Measurements from ENCODE around the gene RHEBL1.

Gene RHEBL1, protein sequence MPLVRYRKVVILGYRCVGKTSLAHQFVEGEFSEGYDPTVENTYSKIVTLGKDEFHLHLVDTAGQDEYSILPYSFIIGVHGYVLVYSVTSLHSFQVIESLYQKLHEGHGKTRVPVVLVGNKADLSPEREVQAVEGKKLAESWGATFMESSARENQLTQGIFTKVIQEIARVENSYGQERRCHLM

DNA sequence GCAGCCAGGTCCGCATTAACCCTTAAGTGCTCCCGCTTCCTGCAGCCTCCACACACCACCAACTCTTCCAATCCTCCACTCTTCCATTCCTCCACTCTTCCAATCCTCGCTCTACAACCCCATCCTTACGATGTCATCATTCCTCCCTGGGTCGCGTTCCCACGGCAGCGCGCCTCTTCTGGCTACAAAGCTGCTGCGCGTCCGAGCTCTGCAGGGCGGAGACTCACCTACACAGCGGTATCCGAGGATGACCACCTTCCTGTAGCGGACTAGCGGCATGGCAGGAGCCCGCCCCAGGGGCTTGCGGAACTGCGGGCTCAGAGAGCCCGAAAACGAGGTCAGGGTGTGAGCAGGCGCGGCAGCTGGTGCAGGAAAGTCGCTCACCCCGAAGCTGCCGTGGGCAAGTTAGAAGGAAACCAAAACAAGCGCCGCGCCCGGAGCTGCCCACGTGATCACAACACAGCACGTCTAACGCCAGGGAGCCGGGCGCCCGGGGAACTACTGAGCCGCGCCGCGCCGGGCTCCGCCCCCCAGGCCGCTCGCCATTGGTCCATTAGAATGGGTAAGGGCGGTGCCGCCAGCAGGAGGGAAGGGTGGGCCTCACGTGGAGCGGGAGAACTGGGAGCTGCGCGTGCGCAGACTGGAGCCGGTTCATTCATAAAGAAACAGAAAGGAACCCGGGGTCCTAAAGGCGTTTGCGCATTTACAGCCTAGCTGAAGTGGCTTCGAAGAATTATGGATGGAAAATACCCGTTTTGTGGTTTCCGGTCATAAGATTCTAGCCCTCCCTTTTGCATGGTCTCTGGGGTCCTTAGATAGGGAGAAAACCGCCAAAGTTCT lies at the start of gene RHEBL1:
Gene RHEBL1, minus strand, starts transcription at position 473 of the 840 bp plus-strand sequence. Its CDS starts 194 bp downstream, at position 279.
- no peaks in the 10 kb centered on the region for H3K27me3 ChIP-seq (ENCODE audit: control insufficient read depth in 1 of 2, insufficient read depth in 2 of 2, low read length in 2 of 2)
- peak within 1 kb of the TSS; percentile 45 for H3K27ac ChIP-seq (ENCODE audit: low read depth, low read length)
- H3K9ac ChIP-seq (ENCODE audit: low read depth in 1 of 2, low read length in 2 of 2) = peak within 1 kb of the TSS; percentile 68 to 78
- peak within 1 kb of the TSS; percentile 93 to 96 for H3K4me3 ChIP-seq (ENCODE audit: low read depth in 1 of 2, low read length in 2 of 2)
- H3K36me3 ChIP-seq (ENCODE audit: control insufficient read depth in 1 of 2, insufficient read depth in 2 of 2, low read length in 2 of 2) = no peaks in the 10 kb centered on the region
- H3K4me1 ChIP-seq (ENCODE audit: control insufficient read depth in 1 of 2, insufficient read depth in 2 of 2, low read length in 2 of 2) = peaks cover 9 to 11% of the 10 kb centered on the region in 2 donors
- no peaks in the 10 kb centered on the region for H3K9me3 ChIP-seq (ENCODE audit: control insufficient read depth in 1 of 2, low read length in 2 of 2)

DNA sequence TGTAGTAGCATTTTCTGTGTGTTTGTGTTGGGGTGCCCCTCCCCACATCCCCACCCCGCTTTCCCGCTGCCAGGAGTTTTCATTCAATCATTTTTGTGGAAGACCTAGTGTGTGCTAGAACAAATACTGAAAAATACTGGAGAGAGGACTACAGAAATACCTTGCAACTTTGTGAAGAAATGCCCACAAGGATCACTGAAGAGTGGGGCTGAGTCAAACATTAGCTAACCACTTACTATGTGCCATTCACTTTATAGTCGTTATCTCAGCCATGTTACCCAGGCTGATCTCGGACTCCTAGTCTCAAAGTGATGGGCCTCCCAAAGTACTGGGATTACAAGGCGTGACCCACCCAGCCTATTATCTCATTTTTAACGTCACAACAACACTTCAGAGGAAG lies 41.4 kb upstream of the RHEBL1 start:
- Histone ChIP-seq H3K27ac (ENCODE audit: low read depth, low read length) (no peak overlapping the region), H3K27me3 (ENCODE audit: control insufficient read depth in 1 of 2, insufficient read depth in 2 of 2, low read length in 2 of 2) (no peaks in the 10 kb centered on the region), H3K4me1 (ENCODE audit: control insufficient read depth in 1 of 2, insufficient read depth in 2 of 2, low read length in 2 of 2) (peaks cover 17 to 23% of the 10 kb centered on the region in 2 donors), H3K9me3 (ENCODE audit: control insufficient read depth in 1 of 2, low read length in 2 of 2) (no peaks in the 10 kb centered on the region), H3K36me3 (ENCODE audit: control insufficient read depth in 1 of 2, insufficient read depth in 2 of 2, low read length in 2 of 2) (peaks cover 0 to 8% of the 10 kb centered on the region in 2 donors), H3K4me3 (ENCODE audit: low read depth in 1 of 2, low read length in 2 of 2) (peak overlapping the region; percentile 80 to 85), H3K9ac (ENCODE audit: low read depth in 1 of 2, low read length in 2 of 2) (peak overlapping the region in 1 of 2 donors; percentile 89)

DNA sequence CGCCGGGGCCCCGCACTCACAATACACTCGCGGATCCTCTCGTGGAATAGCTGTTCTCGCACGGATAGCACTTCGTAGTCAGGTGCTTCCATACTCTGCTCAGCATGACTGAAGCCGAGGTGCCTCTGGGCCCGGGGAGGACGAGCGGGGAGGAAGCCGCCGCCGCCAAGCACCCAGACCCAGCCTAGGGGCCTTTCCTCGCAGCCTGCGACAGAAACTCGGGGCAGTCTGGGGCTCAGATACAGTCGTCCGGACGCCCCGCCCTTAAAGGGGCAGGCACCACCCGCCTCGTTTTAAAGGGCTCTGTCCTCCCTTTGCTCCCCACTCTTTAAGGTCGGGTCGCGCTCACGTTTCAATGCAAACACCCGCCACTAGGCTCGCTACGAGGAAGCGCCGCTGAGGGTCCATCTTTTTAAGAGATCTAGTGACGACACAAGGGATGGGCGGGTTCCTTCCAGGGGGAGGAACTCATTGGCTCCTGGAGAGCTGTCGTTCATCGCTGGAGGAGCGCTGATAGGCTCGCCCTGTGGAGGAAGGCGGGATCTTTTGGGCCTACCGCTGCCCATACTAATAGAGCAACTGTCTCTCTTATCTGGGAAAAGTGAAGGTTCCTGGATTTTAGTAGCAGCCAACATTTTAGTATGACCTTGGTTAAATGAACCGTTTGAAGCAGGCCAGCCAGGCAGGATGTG lies 40.8 kb upstream of the RHEBL1 start, which contains the start of gene LMBR1L:
Gene LMBR1L, minus strand, starts transcription at position 384 of the 692 bp plus-strand sequence. Its CDS starts 292 bp downstream, at position 92.
- H3K27me3 ChIP-seq (ENCODE audit: control insufficient read depth in 1 of 2, insufficient read depth in 2 of 2, low read length in 2 of 2) = no peaks in the 10 kb centered on the region
- H3K27ac ChIP-seq (ENCODE audit: low read depth, low read length) = peak within 1 kb of the TSS; percentile 96
- H3K36me3 ChIP-seq (ENCODE audit: control insufficient read depth in 1 of 2, insufficient read depth in 2 of 2, low read length in 2 of 2) = peaks cover 0 to 11% of the 10 kb centered on the region in 2 donors
- H3K9ac ChIP-seq (ENCODE audit: low read depth in 1 of 2, low read length in 2 of 2) = peak within 1 kb of the TSS; percentile 66 to 89
- H3K4me3 ChIP-seq (ENCODE audit: low read depth in 1 of 2, low read length in 2 of 2) = peak within 1 kb of the TSS; percentile 80 to 85
- no peaks in the 10 kb centered on the region for H3K9me3 ChIP-seq (ENCODE audit: control insufficient read depth in 1 of 2, low read length in 2 of 2)
- peaks cover 17 to 29% of the 10 kb centered on the region in 2 donors for H3K4me1 ChIP-seq (ENCODE audit: control insufficient read depth in 1 of 2, insufficient read depth in 2 of 2, low read length in 2 of 2)

DNA sequence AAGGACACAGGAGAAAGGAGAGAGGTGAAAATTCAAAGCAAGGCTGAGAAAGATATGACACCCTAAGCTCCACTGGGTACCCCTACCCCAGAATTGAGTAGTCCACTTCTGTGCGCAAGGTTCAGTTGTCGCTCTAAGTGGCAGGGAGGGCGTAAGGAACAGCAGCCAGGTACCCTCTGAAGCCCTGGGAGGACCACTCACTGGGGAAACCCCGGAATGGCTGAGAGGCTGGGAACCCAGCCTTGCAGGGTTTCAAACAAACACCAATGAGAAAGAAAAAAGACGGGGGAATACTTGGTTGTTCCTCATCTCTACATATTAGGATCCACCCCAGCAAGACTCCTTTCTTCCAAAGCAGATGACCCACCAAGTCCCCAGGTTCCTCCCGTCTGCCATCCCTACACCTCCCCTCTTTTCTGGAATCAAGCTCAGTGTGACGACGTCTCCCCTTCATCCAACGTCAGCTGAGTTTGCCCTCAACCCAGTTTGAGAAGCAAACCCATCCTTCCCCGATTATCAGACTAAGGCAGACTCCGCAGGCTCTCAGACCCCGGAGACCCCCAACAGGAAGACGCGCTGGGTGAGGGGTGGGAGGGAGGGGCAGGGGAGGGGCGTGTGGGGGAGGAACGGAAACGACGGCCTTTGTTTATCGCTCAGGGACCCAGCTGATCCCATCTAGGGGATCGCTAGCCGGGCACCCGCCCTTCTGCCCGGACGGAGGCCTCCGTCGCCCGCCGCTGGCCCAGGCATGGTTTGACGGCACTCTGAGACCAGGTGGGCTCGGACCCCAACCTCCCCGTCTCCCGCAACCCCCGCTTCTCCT lies 40.1 kb upstream of the RHEBL1 start:
- H3K4me1 ChIP-seq (ENCODE audit: control insufficient read depth in 1 of 2, insufficient read depth in 2 of 2, low read length in 2 of 2) = peaks cover 17 to 32% of the 10 kb centered on the region in 2 donors
- peak overlapping the region; percentile 66 to 89 for H3K9ac ChIP-seq (ENCODE audit: low read depth in 1 of 2, low read length in 2 of 2)
- H3K27me3 ChIP-seq (ENCODE audit: control insufficient read depth in 1 of 2, insufficient read depth in 2 of 2, low read length in 2 of 2) = no peaks in the 10 kb centered on the region
- peak overlapping the region; percentile 80 to 85 for H3K4me3 ChIP-seq (ENCODE audit: low read depth in 1 of 2, low read length in 2 of 2)
- H3K27ac ChIP-seq (ENCODE audit: low read depth, low read length) = peak overlapping the region; percentile 96
- H3K9me3 ChIP-seq (ENCODE audit: control insufficient read depth in 1 of 2, low read length in 2 of 2) = no peaks in the 10 kb centered on the region
- peaks cover 0 to 19% of the 10 kb centered on the region in 2 donors for H3K36me3 ChIP-seq (ENCODE audit: control insufficient read depth in 1 of 2, insufficient read depth in 2 of 2, low read length in 2 of 2)

DNA sequence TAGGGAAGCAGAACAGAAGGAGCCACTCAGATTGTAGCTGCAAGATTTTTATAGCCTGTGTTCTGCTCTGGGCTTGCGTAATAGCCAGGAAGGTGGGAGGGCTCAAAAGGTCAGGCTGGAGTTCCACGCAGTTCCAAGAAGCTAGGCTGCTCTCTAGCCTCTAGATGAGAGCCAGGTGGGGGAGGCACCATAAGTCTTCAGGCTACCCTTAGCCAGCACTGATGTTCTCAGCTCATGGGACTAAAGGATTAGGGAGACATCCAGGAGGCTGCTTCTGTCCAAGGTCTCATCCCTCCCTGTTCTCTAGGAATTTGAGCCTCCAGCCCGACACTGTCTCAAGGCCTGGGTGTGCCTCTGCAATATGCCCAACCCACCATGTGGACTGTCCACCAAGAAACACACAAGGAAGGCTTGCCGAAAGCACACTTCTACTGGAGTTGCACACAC lies 39.2 kb upstream of the RHEBL1 start:
- peaks cover 2 to 28% of the 10 kb centered on the region in 2 donors for H3K36me3 ChIP-seq (ENCODE audit: control insufficient read depth in 1 of 2, insufficient read depth in 2 of 2, low read length in 2 of 2)
- H3K9ac ChIP-seq (ENCODE audit: low read depth in 1 of 2, low read length in 2 of 2) = peak overlapping the region; percentile 66 to 89
- peak overlapping the region; percentile 80 to 85 for H3K4me3 ChIP-seq (ENCODE audit: low read depth in 1 of 2, low read length in 2 of 2)
- no peaks in the 10 kb centered on the region for H3K9me3 ChIP-seq (ENCODE audit: control insufficient read depth in 1 of 2, low read length in 2 of 2)
- H3K27me3 ChIP-seq (ENCODE audit: control insufficient read depth in 1 of 2, insufficient read depth in 2 of 2, low read length in 2 of 2) = no peaks in the 10 kb centered on the region
- H3K27ac ChIP-seq (ENCODE audit: low read depth, low read length) = peak overlapping the region; percentile 16
- H3K4me1 ChIP-seq (ENCODE audit: control insufficient read depth in 1 of 2, insufficient read depth in 2 of 2, low read length in 2 of 2) = peaks cover 17 to 37% of the 10 kb centered on the region in 2 donors

DNA sequence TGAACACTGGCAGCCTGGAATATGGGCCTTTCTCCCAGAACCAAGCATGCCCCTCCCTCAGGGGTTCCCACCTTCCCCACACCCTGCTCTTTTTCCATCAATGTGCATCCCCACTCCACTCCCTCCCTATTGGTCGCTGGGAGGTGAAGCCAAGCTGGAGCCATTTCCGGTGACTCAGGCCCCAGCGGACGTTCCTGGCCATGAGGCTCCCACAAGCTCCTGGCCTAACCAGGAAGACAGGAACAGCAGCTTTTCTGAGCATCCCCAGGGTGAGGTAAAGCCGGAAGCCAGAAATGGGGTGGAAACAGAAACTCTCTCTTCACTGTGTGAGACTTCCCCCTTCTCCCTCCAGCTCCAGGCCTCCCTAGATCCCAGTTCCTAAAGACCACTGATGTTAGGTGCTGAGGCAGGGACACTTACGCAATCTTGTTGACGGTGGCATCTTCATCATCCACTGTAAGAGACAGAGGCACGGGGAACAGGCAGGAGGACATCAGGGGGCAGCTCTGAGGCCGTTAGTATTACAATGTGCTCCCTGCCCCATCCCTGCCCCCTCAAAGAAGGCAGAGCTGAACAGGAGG lies 35.8 kb upstream of the RHEBL1 start:
- Histone ChIP-seq H3K27me3 (ENCODE audit: control insufficient read depth in 1 of 2, insufficient read depth in 2 of 2, low read length in 2 of 2) (no peaks in the 10 kb centered on the region), H3K9me3 (ENCODE audit: control insufficient read depth in 1 of 2, low read length in 2 of 2) (no peaks in the 10 kb centered on the region), H3K27ac (ENCODE audit: low read depth, low read length) (no peak overlapping the region), H3K4me3 (ENCODE audit: low read depth in 1 of 2, low read length in 2 of 2) (no peak overlapping the region), H3K4me1 (ENCODE audit: control insufficient read depth in 1 of 2, insufficient read depth in 2 of 2, low read length in 2 of 2) (peaks cover 17 to 34% of the 10 kb centered on the region in 2 donors), H3K9ac (ENCODE audit: low read depth in 1 of 2, low read length in 2 of 2) (no peak overlapping the region), H3K36me3 (ENCODE audit: control insufficient read depth in 1 of 2, insufficient read depth in 2 of 2, low read length in 2 of 2) (peaks cover 36 to 59% of the 10 kb centered on the region in 2 donors)

DNA sequence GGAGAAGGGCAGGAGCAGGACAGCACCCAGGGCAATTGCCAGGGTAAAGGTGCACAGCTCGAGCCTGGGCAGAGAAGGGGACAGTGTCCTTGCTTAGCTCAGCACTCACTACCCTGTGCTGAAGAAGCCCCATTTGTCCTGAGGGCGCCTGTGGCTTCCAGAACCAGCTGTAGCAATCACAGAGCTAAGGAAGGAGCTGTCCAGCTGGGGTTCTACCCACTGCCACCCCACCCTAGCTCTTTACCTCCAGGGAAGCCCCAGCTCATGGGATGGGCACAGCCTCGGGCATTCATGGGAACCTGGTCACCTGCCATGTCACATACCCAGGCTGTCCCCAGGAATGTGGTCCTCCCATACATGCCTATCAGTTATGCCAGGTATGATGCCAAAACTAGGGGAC lies 35.0 kb upstream of the RHEBL1 start:
- no peak overlapping the region for H3K4me3 ChIP-seq (ENCODE audit: low read depth in 1 of 2, low read length in 2 of 2)
- no peak overlapping the region for H3K27ac ChIP-seq (ENCODE audit: low read depth, low read length)
- peaks cover 17 to 34% of the 10 kb centered on the region in 2 donors for H3K4me1 ChIP-seq (ENCODE audit: control insufficient read depth in 1 of 2, insufficient read depth in 2 of 2, low read length in 2 of 2)
- H3K9me3 ChIP-seq (ENCODE audit: control insufficient read depth in 1 of 2, low read length in 2 of 2) = no peaks in the 10 kb centered on the region
- H3K27me3 ChIP-seq (ENCODE audit: control insufficient read depth in 1 of 2, insufficient read depth in 2 of 2, low read length in 2 of 2) = no peaks in the 10 kb centered on the region
- peaks cover 40 to 66% of the 10 kb centered on the region in 2 donors for H3K36me3 ChIP-seq (ENCODE audit: control insufficient read depth in 1 of 2, insufficient read depth in 2 of 2, low read length in 2 of 2)
- no peak overlapping the region for H3K9ac ChIP-seq (ENCODE audit: low read depth in 1 of 2, low read length in 2 of 2)

DNA sequence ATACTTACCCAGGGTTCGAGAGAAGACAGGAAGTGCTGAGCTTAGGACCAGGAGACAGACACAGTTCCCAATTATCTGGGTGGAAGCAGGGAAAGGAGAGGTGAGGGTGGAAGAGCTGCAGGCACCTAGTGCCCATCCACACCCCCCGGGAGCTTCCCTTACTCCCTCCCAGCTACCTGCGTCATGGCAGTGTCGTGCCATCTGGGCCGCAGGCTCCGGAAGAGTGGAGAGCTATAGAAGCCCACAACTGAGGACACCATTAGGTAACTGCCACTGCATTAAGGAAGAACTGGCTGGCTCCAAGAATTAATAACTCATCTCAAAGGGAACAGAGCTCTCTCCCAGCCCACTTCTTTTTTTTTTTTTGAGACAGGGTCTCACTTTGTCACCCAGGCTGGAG lies 30.6 kb upstream of the RHEBL1 start:
- H3K36me3 ChIP-seq (ENCODE audit: control insufficient read depth in 1 of 2, insufficient read depth in 2 of 2, low read length in 2 of 2) = peaks cover 54 to 73% of the 10 kb centered on the region in 2 donors
- no peak overlapping the region for H3K27ac ChIP-seq (ENCODE audit: low read depth, low read length)
- H3K9me3 ChIP-seq (ENCODE audit: control insufficient read depth in 1 of 2, low read length in 2 of 2) = no peaks in the 10 kb centered on the region
- no peak overlapping the region for H3K9ac ChIP-seq (ENCODE audit: low read depth in 1 of 2, low read length in 2 of 2)
- peaks cover 0 to 2% of the 10 kb centered on the region in 2 donors for H3K27me3 ChIP-seq (ENCODE audit: control insufficient read depth in 1 of 2, insufficient read depth in 2 of 2, low read length in 2 of 2)
- peaks cover 0 to 8% of the 10 kb centered on the region in 2 donors for H3K4me1 ChIP-seq (ENCODE audit: control insufficient read depth in 1 of 2, insufficient read depth in 2 of 2, low read length in 2 of 2)
- no peak overlapping the region for H3K4me3 ChIP-seq (ENCODE audit: low read depth in 1 of 2, low read length in 2 of 2)

DNA sequence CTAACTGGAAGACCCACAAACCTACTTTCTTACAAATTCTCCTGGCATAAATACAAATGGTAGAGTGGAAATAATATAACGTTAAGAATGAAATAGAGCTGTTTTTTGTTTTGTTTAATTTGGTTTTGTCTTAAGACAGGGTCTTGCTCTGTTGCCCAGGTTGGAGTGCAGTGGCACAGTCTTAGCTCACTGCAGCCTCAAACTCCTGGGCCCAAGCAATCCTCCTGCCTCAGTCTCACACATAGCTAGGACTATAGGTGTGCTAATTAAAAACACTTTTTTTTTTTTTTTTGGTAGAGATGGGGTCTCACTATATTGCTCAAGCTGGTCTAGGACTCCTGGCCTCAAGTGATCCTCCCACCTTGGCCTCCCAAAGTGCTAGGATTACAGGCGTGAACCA lies 28.9 kb upstream of the RHEBL1 start:
- Histone ChIP-seq H3K36me3 (ENCODE audit: control insufficient read depth in 1 of 2, insufficient read depth in 2 of 2, low read length in 2 of 2) (peaks cover 48 to 56% of the 10 kb centered on the region in 2 donors), H3K9ac (ENCODE audit: low read depth in 1 of 2, low read length in 2 of 2) (no peak overlapping the region), H3K27me3 (ENCODE audit: control insufficient read depth in 1 of 2, insufficient read depth in 2 of 2, low read length in 2 of 2) (peaks cover 10 to 18% of the 10 kb centered on the region in 2 donors), H3K9me3 (ENCODE audit: control insufficient read depth in 1 of 2, low read length in 2 of 2) (no peaks in the 10 kb centered on the region), H3K4me1 (ENCODE audit: control insufficient read depth in 1 of 2, insufficient read depth in 2 of 2, low read length in 2 of 2) (peaks cover 9% of the 10 kb centered on the region in 2 donors), H3K27ac (ENCODE audit: low read depth, low read length) (no peak overlapping the region), H3K4me3 (ENCODE audit: low read depth in 1 of 2, low read length in 2 of 2) (no peak overlapping the region)

All from duodenal mucosa (tissue), 2 donors.